D341Med (cell line): ENCODE results near the gene PRC1.
"Not testable (repeated sequence)": the region's sequence is repeated elsewhere in the genome, so short reads cannot be mapped to it uniquely, and the experiment has no call there.

Source experiments
- DNase-seq: peaks from one replicate; pipeline ENCODE4 v3.0.0; 2012; ENCODE audit warnings: low spot score

The PRC1 gene

GRCh38 chr15:90934256-90934948 is 59.9 kb downstream of the PRC1 start:
- peak; percentile 87 for DNase-seq

GRCh38 chr15:90933301-90933700 is 61.0 kb downstream of the PRC1 start:
- no peak for DNase-seq

DNA sequence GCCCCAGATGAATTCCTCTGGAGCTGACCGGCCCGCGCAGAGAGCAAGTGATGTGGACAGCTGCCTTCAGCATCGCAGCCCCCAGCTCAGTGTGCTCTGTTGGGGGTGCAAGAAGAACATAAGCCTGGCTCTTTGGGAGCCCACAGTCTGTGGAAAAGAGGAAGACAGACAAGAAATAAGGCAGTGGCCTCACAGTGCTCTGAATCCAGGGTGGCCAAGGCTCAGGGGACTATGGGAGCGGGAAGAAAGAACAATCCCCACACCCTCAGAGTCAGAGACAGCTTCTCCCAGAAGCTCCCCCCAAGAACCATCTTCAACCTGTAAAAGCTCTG is 61.7 kb downstream of the PRC1 start:
- DNase-seq: no peak

- peak; percentile 93 for DNase-seq
These were observed 62.3 kb downstream of the PRC1 start, which contains the start of gene HDDC3 for GRCh38 chr15:90931828-90932659. TSS of gene HDDC3 (minus strand) at chr15:90932549. CDS start at chr15:90932540, 9 bp downstream.

- DNase-seq: no peak
These were observed 62.8 kb downstream of the PRC1 start for GRCh38 chr15:90931575-90931827.

DNA sequence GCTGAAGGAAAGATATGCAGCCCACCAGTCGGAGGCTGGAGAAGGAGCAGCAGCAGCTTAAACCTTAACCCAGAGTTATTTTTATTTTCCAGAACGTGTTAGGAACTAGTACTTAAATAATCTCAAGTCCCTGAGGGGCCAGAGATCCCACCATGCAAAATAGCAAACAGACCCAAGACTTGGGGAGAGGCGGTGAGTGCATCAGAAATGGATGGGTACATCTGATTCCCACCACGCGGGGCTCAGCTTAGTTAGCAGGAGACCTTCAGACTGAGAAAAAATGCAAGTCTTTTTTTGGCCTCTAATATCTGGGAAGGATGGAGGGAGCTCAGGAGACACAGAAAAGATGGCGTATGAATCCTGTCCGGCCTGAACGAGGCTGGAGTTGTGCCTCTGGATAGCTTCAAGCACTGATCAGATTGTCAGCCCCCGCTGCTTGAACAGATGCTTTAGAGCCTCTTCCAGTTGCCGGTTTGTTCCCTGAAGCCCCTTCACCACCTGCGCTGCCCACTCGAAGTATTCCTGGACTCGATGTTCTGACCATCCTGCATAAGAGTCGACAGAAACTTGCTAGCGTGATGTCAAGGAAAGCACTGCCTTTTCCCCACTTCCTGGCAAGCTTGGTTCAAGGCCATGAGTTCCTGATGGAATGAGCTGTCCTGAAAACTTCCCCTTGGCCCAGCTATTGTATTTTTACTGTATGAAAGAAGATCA is 63.3 kb downstream of the PRC1 start:
- no peak for DNase-seq

DNA sequence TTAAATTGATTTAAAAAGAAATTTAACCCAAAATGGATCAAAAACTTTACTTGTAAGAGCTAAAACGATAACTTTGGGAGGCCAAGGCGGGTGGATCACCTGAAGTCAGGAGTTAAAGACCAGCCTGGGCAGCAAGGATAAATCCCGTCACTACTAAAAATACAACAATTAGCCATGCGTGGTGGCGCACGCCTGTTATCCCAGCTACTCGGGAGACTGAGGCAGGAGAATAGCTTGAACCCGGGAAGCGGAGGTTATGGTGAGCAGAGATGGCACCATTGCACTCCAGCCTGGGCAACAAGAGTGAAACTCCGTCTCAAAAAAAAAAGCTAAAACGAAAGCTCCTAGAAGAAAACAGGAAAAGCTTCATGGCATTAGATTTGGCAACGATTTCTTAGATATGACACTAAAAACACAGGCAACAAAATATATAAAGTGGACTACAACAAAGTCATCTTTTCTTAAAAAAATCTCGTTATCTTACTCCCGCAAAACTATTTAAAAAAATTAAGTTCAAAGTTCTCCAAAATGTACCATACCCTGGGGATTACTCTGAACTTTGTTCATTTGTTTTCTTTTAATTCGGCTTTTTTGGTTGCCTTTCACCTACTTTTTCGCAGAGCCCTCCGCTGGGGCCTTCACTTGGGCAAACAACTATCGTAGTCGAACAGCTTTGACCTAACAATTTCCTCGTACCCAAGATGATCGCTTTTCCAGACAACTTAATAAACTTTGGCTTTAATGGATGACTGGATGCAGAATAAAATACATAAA is 64.9 kb downstream of the PRC1 start:
- no peak for DNase-seq

- DNase-seq: not testable (repeated sequence)
These were observed 66.2 kb downstream of the PRC1 start for GRCh38 chr15:90928106-90928505.

DNA sequence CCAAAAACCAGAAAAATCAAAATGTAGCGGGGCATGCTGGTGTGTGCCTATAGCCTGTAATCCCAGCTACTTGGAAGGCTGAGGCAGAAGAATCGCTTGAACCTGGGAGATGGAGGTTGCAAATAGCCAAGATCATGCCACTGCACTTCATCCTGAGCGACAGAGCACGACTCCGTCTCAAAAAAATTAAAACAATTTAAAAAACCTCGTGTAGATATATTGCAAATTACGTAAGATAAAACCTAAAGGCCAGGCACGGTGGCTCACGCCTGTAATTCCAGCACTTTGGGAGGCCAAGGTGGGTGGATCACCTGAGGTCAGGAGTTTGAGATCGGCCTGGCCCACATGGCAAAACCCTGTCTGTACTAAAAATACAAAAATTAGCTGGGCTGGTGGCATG is 67.6 kb downstream of the PRC1 start:
- DNase-seq: not testable (repeated sequence)

- no peak for DNase-seq
These were observed 70.0 kb downstream of the PRC1 start for GRCh38 chr15:90924375-90924774.

DNA sequence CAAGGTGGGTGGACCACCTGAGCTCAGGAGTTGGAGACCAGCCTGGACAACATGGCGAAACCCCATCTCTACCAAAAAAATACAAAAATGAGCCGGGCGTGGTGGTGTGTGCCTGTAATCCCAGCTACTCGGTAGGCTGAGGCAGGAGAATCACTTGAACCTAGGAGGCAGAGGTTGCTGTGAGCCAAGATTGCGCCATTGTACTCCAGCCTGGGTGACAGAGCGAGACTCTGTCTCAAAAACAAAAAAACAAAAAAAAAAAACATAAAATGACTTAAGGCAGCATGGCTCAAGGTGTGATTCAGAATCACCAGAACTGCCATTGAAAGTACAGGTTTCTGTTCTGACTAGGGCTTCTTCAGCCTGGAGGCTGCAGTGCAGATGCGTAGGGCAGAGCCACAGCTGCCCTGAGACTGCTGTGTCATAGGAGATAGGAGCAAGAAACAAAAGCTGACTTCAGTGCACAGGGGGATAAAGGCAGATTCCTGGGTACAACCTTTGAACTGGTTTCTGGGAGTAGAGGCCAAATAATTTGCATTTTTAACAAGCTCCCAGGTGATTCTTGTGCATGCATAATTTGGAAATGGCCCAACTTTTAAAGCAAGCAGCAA is 71.5 kb downstream of the PRC1 start:
- DNase-seq: not testable (repeated sequence)

GRCh38 chr15:90921887-90922286 is 72.4 kb downstream of the PRC1 start:
- no peak for DNase-seq

DNA sequence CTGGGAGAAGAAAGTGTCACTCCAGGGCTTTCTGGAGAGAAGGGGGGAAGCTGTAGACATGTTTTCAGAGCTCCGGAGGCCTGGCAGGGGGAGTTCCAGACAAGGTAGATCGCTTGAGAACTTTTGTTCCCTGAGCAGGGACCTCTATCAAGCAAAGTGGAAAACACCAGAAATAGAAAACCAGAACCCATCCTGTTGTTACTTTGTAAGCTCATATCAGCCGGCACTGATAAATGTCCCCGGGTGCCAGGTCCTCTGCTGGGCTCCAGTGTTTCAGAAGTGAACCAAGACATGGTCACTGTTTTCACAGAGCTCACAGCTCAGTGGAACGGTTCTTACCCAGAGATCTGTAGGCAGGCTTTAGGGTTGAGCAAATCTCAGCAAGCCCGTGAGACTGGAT is 75.5 kb downstream of the PRC1 start:
- no peak for DNase-seq

DNA sequence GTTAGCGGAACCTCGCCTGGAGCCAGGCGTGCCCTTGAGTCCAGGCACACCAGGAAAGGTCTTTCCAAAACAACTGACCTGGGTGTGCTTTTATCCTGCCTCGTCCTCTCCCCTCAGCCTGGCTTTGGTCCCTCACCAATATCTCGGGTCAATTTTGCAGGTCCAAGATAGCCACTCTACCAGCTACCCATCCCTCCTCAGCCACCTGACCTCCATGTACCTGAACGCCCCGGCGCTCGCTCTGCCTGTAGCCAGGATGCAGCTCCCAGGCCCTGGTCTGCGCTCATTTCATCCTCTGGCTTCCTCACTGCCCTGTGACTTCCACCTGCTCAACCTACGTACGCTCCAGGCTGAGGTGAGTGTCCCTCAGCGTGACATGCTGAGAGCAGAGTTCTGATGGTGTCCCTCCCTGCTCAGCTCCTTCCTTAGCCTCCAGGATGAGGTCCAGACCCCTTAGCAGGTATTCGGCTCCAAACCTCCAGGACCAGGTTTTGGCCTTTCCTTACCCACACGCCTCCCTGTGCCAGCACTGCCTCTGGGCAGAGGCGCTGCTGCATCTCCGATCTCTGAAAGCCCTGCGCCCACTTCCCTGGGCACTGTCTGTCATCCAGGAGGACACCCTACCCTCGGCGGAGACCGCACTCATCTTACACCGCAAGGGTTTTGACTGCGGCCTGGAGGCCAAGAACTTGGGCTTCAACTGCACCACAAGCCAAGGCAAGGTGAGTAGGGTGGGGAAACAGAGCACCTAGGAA is 76.1 kb downstream of the PRC1 start:
- no peak for DNase-seq

DNA sequence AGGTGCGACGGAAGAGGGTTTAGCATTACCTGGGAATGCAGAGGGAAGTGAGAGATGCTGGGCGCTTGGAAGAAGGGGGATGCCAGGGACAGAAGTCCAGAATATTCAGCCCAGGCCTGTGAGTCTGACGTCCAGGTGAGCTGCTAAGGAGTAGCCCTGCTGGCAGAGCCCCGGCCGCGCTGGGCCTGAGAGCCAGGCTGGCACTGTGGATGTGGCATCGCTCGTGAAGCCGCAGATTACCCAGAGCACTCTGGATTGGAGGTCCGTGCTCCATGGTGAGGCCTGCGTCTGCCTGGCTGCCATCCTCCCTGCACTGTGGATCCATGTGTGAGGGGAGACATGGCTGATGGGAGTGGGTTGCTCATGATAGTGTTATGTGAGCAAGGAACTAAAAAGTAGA is 76.8 kb downstream of the PRC1 start:
- no peak for DNase-seq

GRCh38 chr15:90916461-90916860 is 77.9 kb downstream of the PRC1 start:
- no peak for DNase-seq
